ENCODE data around the gene HPCAL4.
A peak's percentile ranks its signal among the peaks of the same experiment; 100 is the strongest.

HPCAL4 gene

DNA sequence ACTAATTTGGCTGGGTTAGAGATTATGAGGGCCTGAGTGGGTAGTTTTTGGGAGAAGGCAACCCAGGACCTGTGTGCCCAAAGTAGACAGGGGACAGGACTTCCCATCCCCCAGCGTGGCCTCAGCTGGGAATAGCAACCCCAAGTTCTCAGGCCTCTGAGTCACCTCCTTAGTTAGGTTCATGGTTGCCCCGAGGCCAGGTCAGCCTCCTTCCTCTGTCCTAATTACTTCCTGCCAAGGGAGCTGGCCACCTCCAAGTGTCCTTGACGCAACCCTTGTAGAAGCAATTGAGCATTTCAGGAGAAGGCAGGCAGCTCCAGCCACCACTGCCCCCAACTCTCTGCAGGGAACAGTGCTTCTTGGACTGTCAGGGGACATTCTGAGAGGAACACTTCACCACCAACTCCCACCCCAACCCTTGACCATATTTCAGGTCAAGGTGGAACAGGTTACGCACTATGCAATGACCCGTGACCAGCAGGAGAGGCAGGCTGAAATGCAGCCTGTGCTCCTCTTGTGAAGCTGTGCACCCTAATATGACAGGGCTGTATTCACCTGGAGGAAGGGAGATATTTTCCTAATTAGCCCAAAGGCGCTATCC is 14.2 kb downstream of the HPCAL4 start:
- no peak for DNase-seq (ENCODE audit: low read depth, low spot score)

DNA sequence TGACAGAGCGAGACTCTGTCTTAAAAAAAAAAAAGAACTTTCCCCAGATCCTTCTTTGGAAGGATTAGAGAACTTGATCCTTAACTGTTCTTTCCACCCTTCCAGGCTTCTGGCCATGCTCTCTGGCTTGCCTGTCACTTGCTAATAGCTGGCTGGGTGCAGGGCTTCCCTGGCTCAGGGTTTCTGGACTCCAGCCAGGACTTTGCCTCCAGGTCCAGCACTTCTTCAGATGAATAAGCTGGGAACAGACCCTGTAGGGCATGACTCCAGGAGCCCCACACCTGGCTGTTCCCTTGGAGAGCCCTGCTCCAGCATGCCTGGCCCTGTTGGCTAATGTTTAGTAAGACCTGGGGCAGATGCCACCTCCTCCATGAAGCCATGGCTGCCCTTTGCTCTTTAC is 16.0 kb downstream of the HPCAL4 start:
- DNase-seq (ENCODE audit: low read depth, low spot score): no peak

DNA sequence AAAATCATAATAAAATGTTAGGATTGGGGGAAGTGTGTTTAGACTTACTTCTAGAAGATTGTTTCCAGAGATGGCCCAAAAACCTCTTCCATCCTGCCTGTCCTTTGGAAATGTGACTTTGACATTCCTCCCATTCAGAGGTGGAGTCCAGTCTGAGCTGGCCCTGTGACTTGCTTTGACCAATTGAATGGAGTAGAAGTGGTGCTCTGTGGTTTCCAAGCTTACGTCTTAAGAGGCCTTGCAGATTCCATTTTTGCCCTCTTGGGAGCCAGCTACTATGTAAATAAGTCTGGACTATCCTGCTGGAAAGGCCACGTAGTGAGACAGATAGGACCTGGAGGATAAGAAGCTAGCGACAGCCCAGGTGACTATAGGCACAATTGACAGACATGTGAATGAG is 18.0 kb downstream of the HPCAL4 start:
- no peak for DNase-seq (ENCODE audit: low read depth, low spot score)

DNA sequence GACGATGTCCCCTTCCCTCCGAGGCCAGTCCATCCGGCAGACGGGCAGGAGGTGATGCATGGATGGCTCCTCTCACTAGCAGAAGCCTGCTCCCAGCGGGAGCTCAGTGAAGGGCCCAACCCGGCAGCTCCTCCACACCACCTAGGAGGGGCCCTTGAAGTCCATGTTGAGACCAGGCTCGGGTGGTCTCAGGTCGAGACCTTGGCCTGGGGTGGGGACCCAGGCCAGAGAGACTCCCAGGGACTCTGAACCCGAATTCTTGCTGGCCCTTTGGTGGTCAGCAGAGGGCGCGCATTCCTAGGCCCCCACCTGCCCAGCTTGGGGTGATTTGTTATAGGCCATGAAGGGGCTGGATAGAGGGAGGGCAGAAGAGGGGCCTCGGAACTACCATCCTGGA is 18.7 kb downstream of the HPCAL4 start:
- DNase-seq (ENCODE audit: low read depth, low spot score): no peak

DNA sequence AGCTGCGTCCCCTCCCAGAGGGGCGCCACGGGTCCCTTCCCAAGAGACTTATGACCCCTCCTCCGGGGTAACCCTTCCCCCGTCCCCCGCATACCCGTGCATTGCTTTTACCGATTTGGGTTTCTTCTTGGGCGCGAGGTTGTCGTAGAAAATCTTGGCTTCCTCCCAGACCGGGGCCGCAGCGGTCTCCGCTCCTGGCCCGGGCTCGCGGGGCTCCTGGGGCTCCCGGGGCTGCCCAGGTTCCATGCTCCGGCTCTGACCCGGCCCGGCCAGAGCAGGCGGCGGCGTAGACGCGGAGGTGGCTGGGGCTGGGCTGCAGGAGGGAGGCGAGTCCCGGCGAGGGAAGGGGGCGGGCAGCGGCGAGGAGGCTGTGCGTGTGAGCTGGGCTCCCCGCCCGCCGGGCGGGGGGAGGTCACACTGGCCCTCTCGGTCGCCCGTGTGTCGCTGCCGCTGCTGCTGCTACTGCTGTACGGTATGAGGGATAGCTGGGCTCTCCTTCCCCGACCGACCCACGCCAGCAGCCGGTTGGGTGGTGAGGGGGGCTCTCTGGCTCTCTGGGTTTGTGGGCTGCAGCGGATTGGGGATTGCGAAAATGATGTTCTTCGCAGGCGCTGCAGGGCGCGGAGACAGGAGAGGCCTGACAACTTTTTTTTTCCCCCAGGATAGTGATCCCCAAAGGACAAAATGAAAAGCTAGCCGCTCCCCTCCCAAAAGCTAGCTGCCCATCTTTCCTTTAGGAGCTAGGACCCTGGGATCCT is 19.3 kb downstream of the HPCAL4 start, which contains the start of gene NT5C1A:
NT5C1A (minus strand) TSS at position 315 of the 758 bp plus-strand sequence; CDS start at position 246, 69 bp downstream.
- DNase-seq (ENCODE audit: low read depth, low spot score): no peak

DNA sequence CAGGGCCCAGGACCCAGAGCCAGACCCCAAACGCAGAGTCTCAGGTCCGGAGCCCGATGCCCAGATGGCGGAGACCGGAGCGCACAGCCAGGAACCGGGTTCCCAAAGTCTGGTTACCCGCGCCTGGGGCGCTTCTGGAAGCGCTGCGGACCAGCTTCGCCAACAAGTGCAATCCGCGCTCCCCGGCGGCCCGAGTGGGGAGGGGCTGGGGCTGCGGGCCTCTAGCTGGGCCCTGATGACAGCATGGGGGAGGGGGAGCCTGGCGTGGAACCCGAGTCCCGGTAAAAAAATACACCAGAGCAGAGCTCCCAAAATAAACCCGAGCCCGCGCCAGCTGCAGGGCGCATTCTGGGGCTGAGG is 19.8 kb downstream of the HPCAL4 start:
- no peak for DNase-seq (ENCODE audit: low read depth, low spot score)

DNA sequence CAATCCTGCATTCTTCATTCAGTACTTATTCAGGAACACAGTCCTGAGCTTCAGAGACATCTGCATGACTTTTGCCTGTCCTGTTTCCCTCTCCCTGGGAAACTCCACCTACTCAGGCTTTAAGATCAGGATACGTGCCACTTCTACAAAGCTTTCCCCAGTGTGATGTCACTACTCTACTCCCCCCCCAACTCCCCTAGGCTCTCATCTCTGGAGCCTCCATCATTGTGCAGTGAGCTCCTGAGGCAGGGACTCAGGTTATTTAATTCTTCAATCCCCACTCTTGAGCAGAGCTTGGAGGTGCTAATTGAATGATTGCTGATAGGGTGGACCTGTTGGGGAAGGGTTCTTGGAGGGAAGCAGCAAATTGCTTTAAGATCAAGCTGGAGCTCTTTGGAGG is 20.5 kb downstream of the HPCAL4 start:
- no peak for DNase-seq (ENCODE audit: low read depth, low spot score)

DNA sequence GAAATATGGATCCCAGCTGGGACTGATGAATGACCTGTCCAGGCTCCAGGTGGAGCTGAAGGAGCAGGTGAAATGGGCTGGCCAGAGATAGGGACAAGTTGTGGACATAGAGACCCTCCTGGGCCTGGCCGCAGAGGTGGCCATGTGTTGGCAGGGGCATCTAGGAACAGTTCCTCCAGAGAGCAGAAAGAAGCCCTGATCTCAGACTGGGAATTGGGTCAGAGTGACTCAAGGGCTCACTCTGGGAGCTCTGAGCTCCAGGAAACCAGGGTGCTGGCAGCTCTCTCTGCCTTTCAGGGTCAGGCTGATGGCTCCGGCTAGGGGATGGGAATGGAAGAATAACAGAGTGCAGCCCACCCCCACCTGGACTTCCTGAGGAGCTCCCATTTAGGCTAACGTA is 22.3 kb downstream of the HPCAL4 start:
- no peak for DNase-seq (ENCODE audit: low read depth, low spot score)

DNA sequence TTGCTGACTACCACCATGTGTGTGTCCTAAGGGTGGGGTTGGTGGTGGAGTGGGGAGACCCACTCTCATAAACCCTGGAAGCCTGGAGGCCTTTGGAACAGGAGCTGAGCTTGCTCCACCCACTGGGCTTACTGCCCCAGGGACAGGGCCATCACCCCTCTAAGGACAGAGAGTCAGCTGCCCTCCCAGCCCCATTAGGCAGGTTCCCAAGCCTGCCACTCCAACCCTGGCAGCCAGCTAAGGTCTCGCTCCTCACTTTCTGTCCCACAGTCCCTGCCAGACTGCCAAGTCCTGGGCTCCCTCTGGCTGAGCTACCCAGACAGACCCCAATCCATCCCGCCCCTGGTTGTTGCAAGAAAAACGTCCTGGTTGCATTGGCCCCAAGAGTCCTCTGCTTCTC is 23.1 kb downstream of the HPCAL4 start:
- DNase-seq (ENCODE audit: low read depth, low spot score): no peak

DNA sequence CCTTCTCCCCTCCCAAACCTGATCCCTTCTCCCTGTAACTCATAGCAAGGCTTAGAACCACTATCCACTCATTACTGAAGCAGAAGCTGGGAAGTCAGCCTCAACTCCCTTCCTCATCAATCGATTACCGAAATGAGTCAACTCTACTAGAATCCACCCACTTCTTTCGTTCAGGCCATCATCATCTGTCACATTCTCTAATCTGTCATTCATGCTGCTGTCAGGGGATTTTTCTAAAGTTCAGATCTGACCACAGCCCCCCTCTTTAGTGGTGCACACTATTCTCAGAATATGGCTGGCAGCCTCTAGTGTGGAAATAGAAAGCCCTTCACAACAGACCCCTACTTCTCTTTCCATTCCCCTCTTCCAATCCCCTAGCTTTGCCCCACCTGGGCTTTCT is 24.5 kb downstream of the HPCAL4 start:
- peak; percentile 15 for DNase-seq (ENCODE audit: low read depth, low spot score)

DNA sequence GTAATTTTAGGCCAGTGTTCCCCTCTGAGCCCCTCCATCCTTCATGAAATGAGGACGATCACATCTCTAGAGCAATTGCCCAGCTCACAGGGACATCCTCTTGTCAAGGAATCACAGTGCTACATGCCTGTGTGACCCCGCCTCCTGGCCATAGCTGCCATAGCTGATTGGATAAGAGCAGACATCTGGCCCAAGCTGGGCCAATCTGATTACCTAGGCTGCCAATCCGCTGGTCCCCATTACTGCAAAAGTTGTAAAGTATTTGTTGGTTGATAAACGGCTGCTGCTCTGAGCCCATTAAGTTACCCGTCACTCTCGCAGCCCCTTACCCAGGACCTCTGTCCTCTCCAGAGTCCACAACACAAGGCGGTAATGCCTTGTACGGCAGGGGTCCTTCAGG is 27.7 kb downstream of the HPCAL4 start:
- no peak for DNase-seq (ENCODE audit: low read depth, low spot score)

DNA sequence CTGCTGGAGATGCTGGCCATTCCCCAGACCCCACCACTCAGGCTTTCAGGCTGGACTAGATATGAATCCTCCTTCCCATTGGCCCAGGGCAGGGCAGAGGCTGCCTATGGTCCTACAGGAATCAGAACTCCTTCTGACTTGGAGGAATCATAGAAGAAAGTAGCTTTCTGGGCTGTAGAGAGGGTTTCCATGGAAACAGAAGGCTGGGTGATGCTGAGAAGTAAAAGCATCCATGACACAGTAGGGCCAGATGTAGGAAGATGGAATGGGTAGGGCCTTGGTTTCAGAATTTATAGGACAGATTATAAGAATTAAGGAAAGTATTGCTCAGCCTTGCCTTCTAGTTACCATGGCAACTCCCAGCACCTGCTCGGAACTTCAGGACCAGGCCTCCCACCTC is 28.4 kb downstream of the HPCAL4 start:
- DNase-seq (ENCODE audit: low read depth, low spot score): no peak

DNA sequence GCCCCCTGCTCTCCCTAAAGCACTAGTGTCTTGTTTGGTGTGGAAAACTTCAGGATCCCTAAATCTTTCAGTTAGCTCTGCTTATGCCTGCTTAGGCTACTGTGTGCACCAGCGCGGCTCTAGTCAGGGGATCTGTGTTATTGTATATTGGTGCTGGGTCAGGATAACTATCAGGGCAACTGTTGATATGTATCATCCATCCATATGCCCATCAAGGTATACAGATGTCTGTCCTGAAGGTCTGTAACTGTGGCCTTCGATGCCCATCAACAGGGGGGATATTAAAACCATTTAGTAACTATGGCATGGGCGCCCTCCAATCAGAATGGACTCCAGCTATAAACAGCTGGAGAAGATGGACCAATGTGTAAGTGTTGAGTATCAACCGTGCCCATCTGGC is 31.7 kb downstream of the HPCAL4 start:
- DNase-seq (ENCODE audit: low read depth, low spot score): no peak

DNA sequence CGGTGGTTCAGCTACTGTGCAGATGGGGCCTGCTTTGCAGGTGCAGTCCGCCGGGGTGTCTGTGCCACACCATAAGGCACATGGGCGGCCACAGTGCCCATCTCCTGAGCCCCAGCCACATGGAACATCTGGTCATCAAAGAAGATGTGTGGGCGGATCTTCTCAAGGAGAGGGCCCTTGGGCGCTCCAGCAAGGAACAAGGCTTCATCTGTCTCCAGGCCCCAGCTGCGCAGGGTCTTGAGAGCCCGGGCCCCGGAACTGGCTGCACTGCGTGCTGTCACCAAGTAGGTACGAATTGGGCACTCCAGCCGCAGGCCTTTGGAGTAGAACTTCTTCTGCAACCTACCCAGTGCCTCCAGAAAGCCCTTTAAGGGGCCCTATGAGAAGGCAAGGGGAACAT is 32.1 kb downstream of the HPCAL4 start:
- DNase-seq (ENCODE audit: low read depth, low spot score): no peak

DNA sequence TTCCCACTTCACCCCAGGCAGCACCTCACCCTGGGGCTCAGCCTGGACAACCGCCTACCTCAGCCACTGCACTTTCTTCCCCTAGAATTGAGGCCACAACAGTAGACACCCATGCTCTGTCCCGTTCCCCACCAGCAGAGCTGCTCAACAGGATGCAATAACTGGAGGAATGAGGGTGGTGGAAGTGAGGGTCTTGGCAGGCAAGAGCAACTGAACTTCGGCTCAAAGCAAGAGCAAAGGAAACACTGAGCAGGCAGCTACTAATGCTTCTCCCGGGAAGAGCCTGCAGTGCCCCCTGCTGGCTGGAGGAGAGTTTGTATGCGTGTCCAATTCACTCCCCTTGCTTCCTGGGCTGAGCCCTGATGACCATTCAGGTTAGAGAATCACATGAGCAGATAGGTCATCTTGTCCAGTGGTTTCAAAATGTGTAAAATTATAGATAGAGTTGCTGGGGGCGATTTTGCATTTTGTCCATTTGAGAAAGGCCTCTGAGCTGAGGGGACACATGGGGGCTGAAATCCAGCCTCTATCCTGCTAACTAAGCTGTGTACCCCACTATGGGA is 33.2 kb downstream of the HPCAL4 start:
- no peak for DNase-seq (ENCODE audit: low read depth, low spot score)

DNA sequence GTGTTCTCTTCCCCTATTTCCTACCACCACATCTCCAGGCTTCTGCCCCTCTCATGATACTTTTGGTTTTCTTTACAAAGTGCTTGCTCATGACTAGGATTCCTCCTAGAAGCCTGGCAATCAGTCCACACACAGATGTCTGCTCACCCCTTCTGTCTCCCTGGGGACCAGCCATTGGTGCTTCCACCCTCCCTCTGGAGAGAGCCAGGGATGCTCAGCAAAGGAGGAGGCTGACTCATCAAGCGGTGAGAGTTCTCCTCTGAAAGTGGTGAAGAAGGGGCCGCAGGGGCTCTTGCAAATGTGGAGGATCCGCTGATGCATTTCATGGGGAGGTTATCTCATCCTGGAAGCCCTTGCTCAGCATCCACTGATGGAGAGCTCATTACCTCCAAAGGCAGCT is 33.8 kb downstream of the HPCAL4 start:
- no peak for DNase-seq (ENCODE audit: low read depth, low spot score)

DNA sequence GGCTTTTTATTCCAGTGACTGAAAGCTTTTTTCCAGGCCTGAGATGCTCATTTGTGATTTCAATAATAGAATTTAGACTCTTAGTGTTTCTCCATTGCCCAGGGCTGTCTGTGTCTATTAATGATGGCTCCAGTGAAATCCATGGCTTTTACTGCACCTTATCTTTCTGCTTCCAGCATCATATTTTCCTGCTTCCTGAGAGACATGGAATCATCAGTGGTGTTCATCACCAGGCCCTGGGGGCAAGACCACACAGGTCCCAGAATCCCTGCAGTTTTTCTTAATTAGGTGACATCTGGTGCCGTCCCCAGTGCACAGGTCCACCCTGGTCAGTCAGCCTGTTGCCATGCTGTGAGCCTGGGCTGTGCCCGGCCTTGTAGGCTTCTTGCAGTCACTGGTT is 34.8 kb downstream of the HPCAL4 start:
- no peak for DNase-seq (ENCODE audit: low read depth, low spot score)

DNA sequence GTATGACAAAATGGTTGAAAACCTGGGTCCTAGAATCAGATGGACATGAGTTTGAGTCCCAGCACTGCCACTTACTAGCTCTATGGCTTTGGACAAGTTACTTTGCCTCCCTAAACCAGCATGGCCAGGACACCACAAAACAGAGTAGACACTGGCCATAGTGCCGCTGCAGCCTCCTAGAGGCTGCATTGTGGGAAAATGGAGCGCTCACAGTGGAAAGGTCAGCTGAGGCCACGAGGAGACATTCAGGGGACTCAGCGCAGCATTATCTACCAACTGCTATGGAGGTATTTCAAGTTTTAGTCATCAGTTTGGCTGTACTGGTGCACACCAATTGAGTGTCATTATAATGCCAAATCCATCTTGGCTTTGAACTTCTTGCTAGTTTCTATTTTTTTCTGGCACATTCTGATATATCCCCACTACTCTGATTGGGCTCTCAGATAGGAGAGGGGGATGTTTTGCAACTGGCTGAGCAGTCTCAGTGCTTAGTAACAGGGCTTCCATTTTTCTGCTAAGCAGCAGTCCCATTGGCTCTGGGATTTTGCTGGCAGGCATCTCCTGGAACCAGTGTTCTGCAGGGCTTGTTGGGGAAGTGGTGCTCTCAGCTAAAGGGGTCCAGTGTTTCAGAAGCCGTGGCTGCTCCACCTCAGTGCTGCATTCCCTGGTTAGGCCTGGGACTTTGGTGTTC is 35.5 kb downstream of the HPCAL4 start:
- DNase-seq (ENCODE audit: low read depth, low spot score): no peak

DNA sequence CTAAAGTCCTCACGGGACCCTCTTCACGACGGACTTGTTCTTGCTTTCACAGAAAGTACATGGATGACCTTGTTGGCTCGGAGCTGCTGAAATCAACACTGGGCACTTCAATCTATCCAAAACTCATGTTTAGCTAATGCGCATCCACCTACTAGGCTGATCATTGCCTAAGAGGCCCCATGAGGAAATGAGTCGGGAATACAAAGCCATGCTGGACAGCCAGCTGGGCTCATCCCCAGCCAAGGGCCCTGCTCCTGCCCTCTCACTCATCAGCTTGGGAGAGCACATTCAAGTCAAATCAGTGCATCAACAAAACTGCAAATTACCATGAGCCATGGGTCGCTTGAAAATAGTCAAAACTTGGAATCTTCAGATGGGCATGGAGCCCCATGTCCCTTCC is 36.9 kb downstream of the HPCAL4 start:
- no peak for DNase-seq (ENCODE audit: low read depth, low spot score)

DNA sequence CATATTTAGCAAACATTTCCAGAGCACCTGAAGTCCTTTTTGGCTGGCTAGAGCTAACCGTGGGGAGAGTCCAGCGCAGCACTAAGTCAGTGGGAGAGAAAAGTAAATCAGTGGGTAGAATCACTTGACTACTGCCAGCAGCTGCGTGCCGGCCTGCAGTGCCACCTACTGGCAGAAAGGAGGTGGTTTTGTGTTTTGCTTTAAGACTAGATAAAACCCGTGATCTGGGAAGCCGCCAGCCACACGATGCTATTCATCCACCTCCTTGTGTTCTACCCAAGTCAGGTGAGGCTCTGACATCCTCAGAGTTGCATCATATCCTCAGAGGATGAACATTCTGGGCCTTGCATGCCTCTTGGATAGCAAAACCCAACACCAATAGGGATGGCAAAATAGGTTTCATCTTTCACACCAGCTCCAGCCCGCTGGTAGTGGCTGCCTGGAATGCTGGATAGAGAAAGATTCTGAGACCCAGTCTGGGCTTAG is 37.6 kb downstream of the HPCAL4 start:
- peak; percentile 44 for DNase-seq (ENCODE audit: low read depth, low spot score)

DNA sequence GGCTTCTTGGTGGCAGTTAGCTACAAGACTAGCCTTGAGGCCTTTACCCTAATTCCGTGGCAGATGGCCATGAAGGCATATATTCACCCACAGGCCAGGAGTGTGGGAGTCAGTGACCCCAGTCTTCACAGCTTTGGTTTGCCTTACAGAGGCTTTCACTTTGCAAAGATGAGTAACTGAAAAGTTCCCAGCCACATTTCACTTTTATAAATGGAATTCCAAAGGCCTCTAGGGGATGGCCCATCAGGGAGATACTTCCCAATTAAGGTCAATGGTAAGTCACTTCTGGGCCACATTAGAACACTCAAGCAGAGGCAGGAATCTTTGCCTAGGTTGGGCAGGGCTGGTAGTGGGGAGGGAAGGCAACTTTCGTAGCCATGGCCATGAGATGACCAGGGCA is 38.7 kb downstream of the HPCAL4 start:
- DNase-seq (ENCODE audit: low read depth, low spot score): no peak

DNA sequence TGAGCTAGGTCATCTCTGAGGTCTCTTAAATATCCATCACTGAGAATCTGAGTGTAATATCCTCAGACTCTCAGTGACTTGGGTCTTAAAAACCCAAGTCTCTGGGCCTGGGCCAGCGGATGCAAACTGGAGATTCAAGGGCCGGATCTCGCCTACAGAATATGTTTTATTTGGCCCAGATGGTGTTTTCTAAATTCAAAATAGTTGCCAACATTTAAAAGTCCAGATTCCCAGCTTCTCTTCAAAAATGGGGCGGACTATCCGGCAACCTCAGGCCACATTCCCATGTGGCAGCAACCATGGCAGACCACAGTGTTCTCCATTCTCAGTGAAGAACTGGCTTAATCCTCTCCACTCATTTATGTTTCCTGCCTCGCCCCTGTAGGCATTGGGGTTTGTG is 39.1 kb downstream of the HPCAL4 start:
- DNase-seq (ENCODE audit: low read depth, low spot score): no peak

DNA sequence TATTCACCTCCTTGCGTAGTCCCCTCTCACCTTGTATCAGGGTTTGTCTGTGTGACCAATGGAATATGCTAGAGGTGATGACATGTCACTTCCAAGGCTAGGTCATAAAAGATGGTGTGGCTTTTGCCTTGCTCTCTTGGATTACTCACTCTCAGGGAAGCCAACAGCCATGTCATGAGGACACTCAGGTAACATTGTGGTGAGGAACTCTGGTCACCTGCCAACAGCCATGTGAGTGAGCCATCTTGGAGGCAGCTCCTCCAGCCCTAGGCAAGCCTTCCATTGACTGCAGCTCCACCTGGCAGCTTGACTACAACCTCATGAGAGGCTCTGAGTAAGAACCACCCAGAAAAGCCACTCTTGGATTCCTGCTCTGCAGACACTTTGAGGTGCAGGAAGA is 40.8 kb downstream of the HPCAL4 start:
- DNase-seq (ENCODE audit: low read depth, low spot score): no peak
